Glomerular visceral epithelial cell (primary cell): ENCODE measurements around the gene TBC1D5.
A peak's percentile ranks its signal among the peaks of the same experiment; 100 is the strongest.

ENCODE experiments used
- DNase-seq: peaks from one replicate; pipeline ENCODE4 v3.0.0-alpha.2; 2016; ENCODE audit errors: extremely low spot score

The TBC1D5 gene

GRCh38 chr3:17179381-17180205 is 562.8 kb downstream of the TBC1D5 start:
- DNase-seq: peak; percentile 39

DNA sequence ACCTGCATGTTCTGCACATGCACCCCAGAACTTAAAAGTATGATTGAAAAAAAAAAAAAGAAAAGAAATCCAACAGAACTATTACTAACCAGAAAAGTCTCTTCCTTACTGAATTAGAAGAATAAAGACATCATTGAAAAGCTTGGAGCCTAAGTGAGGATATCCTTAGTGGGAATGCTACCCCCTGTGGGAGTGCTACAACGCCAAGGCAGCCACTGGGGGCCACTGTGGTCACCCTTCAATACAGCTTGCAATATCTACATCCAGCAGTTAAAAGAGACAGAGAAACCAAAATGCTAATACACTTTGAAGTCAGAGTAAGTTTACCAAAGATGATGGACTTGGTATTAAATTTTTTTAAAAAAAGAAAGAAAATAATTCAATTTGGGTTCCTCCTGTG is 565.7 kb downstream of the TBC1D5 start:
- no peak for DNase-seq

DNA sequence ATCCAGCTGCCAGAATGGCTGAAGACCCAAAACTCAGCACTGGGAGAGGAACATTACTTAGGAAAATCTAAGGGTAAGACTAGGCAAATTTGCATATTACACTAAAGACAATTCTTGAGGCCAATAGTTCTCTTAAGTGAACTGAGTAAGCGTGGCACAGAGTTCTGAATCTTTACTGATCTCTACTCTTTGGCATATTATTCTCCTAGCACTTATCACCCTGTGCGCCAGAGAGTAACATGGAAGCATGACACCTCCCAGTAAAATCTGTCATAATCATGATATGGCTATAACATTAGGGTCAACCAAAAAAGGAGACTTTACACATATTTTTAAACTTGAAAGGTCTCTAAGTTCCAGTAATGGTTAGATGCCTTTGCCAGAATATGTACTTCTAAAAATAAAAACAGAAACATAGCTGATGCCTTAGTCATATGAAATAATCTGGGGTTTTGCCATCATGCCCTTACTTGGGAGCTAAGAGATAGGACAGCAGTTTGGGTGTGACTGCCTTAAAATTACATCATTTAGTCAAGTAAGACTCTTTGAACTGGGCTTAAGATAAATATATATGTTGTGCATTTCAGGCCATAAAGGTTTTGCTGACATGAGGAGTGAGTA is 567.1 kb downstream of the TBC1D5 start:
- DNase-seq: peak; percentile 26

- no peak for DNase-seq
Observed at GRCh38 chr3:17166369-17166768, 576.1 kb downstream of the TBC1D5 start.

- DNase-seq: no peak
Observed at GRCh38 chr3:17162116-17162515, 580.3 kb downstream of the TBC1D5 start.

DNA sequence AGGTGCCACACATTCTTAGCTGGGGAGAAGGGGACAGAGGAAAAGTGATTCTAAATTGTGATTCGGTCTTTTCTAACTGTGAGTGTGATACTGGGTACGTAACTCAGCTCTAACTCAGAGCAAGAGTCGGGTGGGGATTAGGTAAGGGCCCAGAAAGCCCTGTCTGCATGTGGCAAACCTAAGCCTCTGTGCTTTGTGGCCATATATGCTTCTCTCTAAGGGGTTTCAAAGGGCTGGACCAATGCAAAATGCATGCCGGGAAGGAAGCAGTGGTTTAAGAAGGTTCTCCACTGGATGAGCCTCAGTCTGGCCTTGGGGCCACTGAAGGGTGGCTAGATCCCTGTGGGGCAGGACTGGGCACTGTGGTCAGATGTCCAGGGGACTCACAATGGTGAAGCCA is 581.8 kb downstream of the TBC1D5 start:
- no peak for DNase-seq

- peak; percentile 39 for DNase-seq
Observed at GRCh38 chr3:17158941-17159682, 583.3 kb downstream of the TBC1D5 start.

- DNase-seq: peak; percentile 23
Observed at GRCh38 chr3:17157713-17158112, 584.7 kb downstream of the TBC1D5 start.

DNA sequence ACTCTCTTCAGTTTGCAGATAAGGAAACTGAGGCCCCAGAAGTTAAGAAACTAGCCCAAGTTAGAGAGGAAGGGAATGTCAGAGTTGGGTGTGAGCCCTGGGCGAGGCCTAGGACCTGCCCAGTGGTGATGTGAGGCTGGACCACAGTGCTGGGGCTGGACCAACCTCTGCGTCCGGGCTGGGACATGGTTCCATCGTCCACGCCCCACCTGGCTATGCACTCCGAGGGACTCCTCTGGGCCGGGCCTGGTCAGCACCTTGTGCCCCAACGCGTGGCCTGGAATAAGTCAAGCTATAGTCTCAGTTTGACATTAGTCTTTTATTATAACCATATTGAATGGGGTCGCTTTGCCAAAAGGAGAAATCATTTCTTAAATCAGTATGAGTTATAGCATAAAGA is 585.6 kb downstream of the TBC1D5 start:
- no peak for DNase-seq

DNA sequence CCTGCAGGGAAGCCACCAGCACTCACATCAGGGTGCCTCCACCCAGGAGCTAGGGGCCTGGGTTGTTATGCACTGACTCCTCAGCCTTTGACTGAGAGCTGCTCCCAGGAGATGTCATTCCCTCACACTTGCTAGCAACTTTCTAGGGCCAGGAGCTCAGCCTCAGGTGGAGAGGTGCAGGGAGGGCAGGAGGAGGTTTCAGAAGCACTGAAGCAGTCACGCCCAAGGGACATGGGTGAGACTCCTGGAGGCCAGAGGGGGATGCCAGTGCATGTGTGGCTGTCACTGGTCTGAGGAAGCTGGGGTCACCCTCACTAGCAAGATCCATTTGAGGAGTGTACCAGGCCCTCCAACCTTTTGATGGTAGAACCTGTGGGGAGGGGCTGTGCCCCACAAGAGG is 586.5 kb downstream of the TBC1D5 start:
- DNase-seq: no peak

GRCh38 chr3:17154941-17155340 is 587.5 kb downstream of the TBC1D5 start:
- DNase-seq: no peak

GRCh38 chr3:17154221-17154620 is 588.2 kb downstream of the TBC1D5 start:
- no peak for DNase-seq

- DNase-seq: no peak
Observed at GRCh38 chr3:17153209-17153608, 589.2 kb downstream of the TBC1D5 start.

- peak; percentile 55 for DNase-seq
Observed at GRCh38 chr3:17151598-17152373, 590.6 kb downstream of the TBC1D5 start.

- DNase-seq: no peak
Observed at GRCh38 chr3:17149076-17149475, 593.4 kb downstream of the TBC1D5 start.

GRCh38 chr3:17144665-17144993 is 597.8 kb downstream of the TBC1D5 start:
- no peak for DNase-seq

DNA sequence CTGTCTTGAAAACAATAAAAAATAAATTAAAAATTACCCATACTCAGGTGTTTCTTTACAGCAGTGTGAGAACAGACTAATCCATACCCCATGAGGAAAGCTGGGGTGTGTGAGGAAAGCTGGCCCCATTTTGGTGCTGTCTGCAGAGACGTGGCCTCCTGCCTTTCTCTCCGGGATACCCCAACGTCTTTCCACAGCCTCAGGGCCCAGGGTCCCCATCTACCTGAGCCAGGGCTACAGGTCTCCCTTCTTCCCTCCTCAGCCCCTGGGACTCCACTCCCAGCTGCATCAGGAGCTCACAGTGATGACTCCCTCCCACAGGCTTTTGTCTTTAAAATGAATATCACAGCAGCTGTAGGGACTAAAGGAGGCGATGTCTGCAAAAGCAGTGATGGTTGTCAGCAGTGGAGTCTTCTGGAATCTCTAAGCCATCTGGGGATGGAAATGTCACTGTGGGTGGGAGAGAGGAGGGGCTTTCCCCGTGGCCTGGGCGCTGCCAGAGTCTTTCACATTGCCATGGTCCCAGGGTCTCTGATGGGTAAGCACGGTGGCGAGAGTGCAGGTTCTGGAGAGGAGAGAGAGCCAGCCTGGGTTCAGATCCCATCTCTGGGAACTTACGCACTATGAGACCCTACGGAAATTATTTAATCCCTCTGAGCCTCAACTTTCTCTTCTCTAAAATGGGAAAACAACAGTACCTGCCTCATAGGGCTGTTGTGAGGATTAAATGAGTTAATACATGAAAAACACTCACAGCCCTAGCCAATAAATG is 598.4 kb downstream of the TBC1D5 start:
- no peak for DNase-seq

DNA sequence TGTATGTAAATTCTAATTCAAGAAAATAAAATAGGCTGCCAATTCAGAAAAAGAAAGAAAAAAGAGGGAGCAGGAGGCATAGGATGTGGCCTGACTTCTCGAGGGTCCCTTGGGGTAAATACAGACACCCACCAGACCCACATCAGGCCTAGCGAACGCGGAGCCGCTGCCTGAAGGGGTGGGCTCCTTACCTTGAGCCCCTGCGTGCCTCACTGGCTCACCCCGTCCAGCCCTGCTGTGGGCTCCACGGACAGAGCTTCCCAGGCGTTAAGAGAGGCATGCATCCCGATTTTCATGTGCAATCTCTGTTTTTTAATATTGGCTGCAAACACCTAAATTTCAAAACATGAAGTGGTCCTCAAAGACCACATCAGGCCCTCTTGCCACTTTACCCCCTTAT is 599.9 kb downstream of the TBC1D5 start:
- DNase-seq: no peak

DNA sequence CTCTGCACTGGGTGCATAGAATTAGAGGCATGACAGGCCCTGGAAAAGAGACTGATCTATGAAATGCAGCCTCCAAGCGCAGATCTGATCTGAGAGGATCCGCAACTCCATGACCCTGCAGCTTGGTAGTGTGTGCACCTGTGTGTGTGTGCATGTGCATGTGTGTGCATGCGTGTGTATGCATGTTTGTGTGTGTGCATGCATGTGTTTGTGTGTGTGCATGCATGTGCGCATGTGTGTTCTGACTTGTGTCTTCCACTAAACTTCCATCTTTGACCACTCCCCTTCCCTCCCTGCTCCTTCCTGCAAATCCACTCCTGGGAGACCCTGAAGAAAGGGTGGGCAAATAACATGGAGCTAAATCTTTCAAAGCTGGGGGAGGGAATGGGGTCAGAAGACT is 600.7 kb downstream of the TBC1D5 start:
- DNase-seq: no peak

DNA sequence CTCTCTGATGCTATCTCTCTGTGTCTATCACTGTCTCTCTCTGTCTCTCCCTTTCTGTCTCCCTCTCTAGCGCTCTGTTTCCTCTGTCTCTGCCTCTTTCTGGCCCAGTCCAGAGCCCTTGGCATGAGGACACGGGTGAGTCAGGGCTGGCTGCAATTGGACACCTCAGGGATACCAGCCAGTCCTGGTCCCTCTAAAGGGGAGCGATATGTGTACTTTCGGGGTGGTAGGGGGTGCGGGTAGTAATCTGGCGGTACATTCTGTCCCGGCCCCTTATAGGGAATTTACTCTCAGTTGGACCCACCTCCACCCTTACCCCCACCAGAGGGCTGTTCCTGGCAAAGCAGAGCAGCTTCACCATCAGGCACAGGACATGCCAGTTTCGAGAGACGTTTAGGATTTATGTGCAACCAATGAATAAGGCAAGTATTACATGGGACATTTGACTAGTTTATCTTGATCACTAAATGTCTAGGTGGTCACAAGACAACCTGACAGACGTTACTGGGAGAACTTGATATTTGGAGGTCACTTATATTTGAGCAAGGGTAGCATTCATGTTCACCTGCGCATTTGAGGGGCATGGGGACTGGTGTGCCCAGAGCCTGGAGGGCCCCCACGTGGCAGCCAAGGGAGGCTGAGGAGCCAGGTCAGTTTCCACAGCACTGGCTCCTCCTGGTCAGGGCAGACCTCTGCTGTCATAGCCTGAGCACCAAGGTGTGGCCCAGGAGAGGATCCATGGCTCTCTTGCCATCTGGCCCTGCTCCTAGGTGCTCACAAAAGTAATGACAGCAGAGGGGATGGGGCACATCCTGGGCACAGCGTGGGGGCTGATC is 601.5 kb downstream of the TBC1D5 start:
- no peak for DNase-seq
